Renal cortical epithelial cell (primary cell): ENCODE measurements around the gene OR5AR1. TPM values are rescaled to one million over a fixed set of nuclear protein-coding genes. Genes with fewer than 3 reads are reported as not detected.

Source experiments
- total RNA-seq: library from RNA; depleted of rRNA; stranded (reverse); fragments of >200 nt; gene quantifications from 2 replicates; pipeline ENCODE4 v1.2.3, GENCODE V29; 2014

Gene OR5AR1
- total RNA-seq, 1 donor from 2014 or later, result not detected

Other genes starting within 250 kb of the OR5AR1 start
- not detected in 2 replicates for gene OR5M3, start 190.3 kb upstream of the OR5AR1 start, total RNA-seq
- gene OR5M8, start 172.3 kb upstream of the OR5AR1 start, total RNA-seq, result not detected in 2 replicates
- gene OR5M11, start 120.4 kb upstream of the OR5AR1 start, total RNA-seq, result not detected in 2 replicates
- not detected in 2 replicates for gene OR5M10, start 86.0 kb upstream of the OR5AR1 start, total RNA-seq
- gene OR5M1, start 48.8 kb upstream of the OR5AR1 start, total RNA-seq, result not detected in 2 replicates
- not detected in 2 replicates for gene OR5AP2, start 21.2 kb upstream of the OR5AR1 start, total RNA-seq
- gene OR9G1, start 35.4 kb downstream of the OR5AR1 start, total RNA-seq, result not detected in 2 replicates
- gene OR9G4, start 85.0 kb downstream of the OR5AR1 start, total RNA-seq, result not detected in 2 replicates